Activated T-cell treated with anti-CD3 and anti-CD28 coated beads, Interleukin-2, amount 50 U/mL, for 72 hours (primary cell): ENCODE measurements around the gene PHPT1. TPM values are rescaled to one million over a fixed set of nuclear protein-coding genes. Genes with fewer than 3 reads are reported as not detected.
"Not testable (repeated sequence)": the region's sequence is repeated elsewhere in the genome, so short reads cannot be mapped to it uniquely, and the experiment has no call there.

Experiments used
- ATAC-seq, 2 donors: fragments of 150-1000 bp; cut with Tn5 transposase; replicated peaks in 1 of 2; 2 replicates each; pipeline ENCODE4 v1.10.0; 2021; ENCODE audit warnings: moderate library complexity in 2 of 2, mild to moderate bottlenecking in 1 of 2
- DNase-seq, 2 donors: peaks; one replicate each; pipeline ENCODE4 v3.0.0; 2021 to 2022; ENCODE audit warnings: mixed read lengths in 1 of 2
- H3K27ac Mint-ChIP-seq: one replicate; pipeline ENCODE4 v1.8.0; 2022; ENCODE audit warnings: mild to moderate bottlenecking, moderate library complexity, mixed read lengths
- H3K27me3 Mint-ChIP-seq: one replicate; pipeline ENCODE4 v1.8.0; 2022; ENCODE audit warnings: low read depth, mixed read lengths
- H3K36me3 Mint-ChIP-seq, 2 donors: one replicate each; pipeline ENCODE4 v1.8.0; 2022; ENCODE audit warnings: mixed read lengths in 2 of 2, mild to moderate bottlenecking in 1 of 2; ENCODE audit not compliant: insufficient read depth in 2 of 2
- H3K4me1 Mint-ChIP-seq: one replicate; pipeline ENCODE4 v1.8.0; 2022; ENCODE audit warnings: low read depth, mixed read lengths
- H3K4me3 Mint-ChIP-seq, 2 donors: one replicate each; pipeline ENCODE4 v1.8.0; 2022; ENCODE audit warnings: mild to moderate bottlenecking in 2 of 2, mixed read lengths in 2 of 2, moderate library complexity in 2 of 2
- H3K9me3 Mint-ChIP-seq, 2 donors: one replicate each; pipeline ENCODE4 v1.8.0; 2022; ENCODE audit warnings: mixed read lengths in 2 of 2
- total RNA-seq, 2 donors: library from RNA; stranded (reverse); gene quantifications; one replicate each; pipeline ENCODE4 v1.2.3, GENCODE V29; 2022

The PHPT1 gene
- total RNA-seq, 2 donors from 2014 or later: 95.7 to 111 TPM

DNA sequence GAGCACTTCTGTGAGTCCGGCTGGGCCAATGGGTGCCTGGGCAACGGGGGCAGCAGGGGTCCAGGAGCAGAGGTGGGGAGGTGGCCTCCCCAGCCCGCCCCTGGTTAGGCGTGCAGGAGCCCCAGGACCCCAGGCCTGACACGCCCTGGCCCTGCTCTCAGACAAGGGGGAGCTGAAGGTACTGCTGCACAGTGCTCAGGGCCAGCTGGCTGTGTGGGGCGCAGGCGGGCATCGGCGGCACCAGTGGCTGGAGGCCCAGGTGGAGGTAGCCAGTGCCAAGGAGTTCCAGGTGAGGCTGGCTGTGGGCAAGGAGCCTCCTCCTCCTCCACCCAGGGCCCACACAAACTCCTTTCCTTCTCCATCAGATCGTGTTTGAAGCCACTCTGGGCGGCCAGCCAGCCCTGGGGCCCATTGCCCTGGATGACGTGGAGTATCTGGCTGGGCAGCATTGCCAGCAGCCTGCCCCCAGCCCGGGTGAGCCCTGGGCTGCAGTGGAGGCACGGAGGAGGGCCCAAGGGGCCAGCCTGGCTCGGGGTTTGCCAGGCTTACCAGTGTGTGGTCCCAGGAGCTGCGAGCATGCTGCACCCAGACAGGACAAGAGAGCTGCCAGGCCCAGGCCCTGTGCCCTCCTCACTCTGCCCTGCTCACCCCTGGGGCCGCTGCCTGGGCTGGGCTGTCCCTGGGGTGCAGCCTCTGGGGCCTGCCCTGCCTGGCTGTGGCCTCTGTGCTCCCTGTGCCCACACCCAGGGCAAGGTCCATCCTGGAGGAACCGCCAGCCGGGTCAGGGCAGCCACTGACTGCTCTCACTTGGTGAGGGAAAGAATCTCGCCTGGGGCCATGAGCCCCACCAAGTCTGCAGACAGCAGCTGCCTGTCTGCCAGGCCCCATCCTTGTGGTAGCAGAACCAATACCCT, 9.9 kb downstream of the PHPT1 start:
- no peak for ATAC-seq
- DNase-seq: no peak
- H3K27me3 Mint-ChIP-seq: no peaks in the 10 kb centered on the region
- H3K27ac Mint-ChIP-seq: no peak overlapping the region
- peaks cover 4% of the 10 kb centered on the region for H3K4me1 Mint-ChIP-seq
- H3K9me3 Mint-ChIP-seq: no peaks in the 10 kb centered on the region
- H3K36me3 Mint-ChIP-seq: peaks cover 2 to 4% of the 10 kb centered on the region in 2 donors
- no peak overlapping the region for H3K4me3 Mint-ChIP-seq

DNA sequence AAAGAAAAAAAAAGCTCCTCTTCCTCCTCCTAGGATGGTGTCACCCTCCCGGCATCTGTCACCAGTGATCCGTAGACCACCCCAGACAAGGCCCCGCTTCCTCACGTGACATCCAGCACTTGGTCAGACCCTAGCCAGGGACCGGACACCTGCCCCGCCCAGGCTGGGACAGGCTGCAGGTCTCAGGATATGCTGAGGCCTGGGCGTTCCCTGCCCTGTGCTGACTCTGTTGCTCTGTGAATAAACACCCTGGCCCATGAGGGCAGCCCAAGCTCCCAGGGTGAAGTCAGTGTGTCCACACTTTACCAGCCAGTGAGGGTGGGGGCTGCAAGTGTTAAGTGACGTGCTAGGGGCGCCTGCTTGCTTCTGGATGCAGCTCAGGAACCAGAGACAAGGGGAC, 11.3 kb downstream of the PHPT1 start:
- DNase-seq: no peak
- no peak for ATAC-seq
- Mint-ChIP-seq H3K4me1 (peaks cover 15% of the 10 kb centered on the region), H3K4me3 (no peak overlapping the region), H3K9me3 (no peaks in the 10 kb centered on the region), H3K27ac (no peak overlapping the region), H3K27me3 (no peaks in the 10 kb centered on the region), H3K36me3 (peaks cover 2 to 6% of the 10 kb centered on the region in 2 donors)

DNA sequence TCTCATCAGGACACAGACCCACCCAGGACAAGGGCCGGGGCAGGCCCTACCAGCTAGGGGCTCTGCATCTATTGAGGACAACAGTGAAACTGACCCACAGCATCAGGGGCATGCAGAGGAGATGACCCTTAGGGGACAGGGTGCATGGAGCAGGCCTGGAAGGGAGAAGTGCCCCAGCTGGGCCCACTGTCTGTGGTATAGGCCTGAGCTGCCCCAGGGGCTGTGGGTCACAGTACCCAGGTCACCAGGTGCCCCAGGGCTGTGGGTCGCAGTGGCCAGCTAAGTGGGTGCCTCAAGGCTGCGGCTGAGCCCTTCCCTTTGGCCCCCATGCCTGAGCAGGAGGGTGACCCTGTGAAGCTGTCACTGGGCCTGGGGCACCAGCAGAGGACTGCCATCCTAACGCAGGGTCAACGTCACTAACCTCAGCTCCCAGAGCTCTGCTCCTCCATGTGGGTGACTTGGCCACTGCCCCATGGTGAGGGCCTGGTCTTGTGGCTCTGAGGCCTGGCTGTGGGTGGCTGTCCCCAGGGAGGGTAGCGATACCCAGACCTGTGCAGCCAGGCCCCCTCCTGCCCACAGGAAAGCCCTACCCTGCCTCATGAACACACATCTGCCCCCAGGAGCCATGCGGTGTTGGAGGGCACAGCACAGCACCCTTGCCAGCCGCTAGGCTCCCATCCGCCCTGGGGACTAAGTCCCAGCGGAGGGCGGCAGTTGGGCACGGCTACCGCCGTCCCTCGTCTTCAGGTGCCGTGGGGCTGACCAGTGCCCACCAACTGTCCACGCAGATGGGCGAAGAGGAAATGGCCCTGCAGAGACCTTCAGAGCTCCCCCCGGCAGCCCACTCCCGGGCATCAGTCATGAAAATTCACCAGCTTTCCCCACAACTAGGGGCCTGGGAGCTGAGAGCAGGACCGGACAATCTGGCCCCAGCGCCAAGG, 12.0 kb downstream of the PHPT1 start:
- DNase-seq (no peak), ATAC-seq (no peak)
- Mint-ChIP-seq H3K9me3 (no peaks in the 10 kb centered on the region), H3K27ac (no peak overlapping the region), H3K4me3 (no peak overlapping the region), H3K4me1 (peaks cover 16% of the 10 kb centered on the region), H3K27me3 (no peaks in the 10 kb centered on the region), H3K36me3 (peaks cover 4 to 6% of the 10 kb centered on the region in 2 donors)

DNA sequence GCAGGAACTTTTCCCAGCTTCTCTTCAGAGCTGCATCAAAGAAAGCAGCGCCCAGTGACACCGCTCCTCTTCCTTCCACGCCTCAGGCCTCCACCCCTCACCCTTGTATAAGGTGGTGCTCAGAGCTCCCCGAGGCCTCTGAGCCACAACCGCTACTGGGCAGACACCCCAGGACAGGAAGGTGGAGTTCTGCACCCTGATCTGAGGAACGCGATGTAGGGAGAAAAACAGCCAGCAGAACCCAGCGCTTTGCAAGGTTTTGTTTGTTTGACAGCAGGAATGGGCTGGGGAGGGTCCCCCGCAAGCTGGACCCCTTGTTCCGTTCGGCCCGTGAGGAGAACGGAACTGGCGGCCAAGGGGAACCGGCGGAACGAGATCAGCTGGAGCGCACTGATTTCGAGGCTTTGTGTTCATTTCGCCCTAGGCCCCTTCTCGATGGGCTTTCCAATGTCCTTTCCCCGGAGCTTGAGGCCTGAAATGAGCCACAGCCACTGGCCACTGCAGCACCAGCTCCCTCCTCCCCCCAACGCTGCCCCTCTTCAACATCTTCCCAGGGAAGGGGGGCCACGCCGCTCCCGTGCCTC, 12.8 kb downstream of the PHPT1 start:
- Mint-ChIP-seq H3K36me3 (peaks cover 4 to 6% of the 10 kb centered on the region in 2 donors), H3K9me3 (no peaks in the 10 kb centered on the region), H3K4me1 (peaks cover 16% of the 10 kb centered on the region), H3K27me3 (no peaks in the 10 kb centered on the region), H3K4me3 (no peak overlapping the region), H3K27ac (no peak overlapping the region)
- DNase-seq: no peak
- ATAC-seq: no peak

DNA sequence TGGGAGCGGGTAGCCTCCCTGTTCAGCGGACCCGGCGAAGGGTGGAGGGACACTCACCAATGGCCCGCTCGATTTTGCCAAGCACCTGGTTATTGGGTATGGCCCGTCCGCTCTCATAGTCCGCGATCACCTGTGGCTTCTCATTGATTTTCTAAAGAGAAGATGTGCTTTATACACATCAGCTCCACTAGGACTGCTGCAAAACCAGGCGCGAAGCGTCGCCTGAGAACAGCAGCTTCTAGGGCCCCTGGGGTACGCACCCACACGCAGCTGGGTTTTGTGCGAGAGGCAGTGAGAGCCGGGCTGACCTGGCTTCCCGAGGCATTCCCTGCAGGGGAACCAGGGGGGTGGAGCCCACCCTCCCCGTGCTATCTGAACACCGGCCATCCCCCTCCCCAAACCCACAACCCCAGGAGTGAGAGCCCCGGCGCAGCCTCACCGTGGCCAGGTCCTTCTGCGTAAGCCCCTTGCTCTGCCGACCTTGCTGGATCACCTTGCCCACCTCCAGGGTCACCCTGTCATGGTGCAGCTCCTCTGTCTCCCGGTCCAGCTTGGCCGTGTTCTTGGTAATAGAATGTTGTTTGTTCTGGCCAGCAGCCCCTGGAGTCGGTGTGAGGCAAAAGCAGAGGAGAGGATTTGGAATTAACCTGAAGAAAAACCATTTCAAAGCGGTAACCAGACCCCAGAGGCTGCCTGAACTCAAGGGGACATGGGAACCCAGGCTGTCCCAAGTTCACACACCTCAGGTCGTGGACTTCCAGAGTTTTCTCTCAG, 13.8 kb downstream of the PHPT1 start:
- H3K4me1 Mint-ChIP-seq: peaks cover 20% of the 10 kb centered on the region
- H3K4me3 Mint-ChIP-seq: no peak overlapping the region
- no peaks in the 10 kb centered on the region for H3K9me3 Mint-ChIP-seq
- DNase-seq (no peak), ATAC-seq (no peak)
- H3K36me3 Mint-ChIP-seq: peaks cover 4 to 6% of the 10 kb centered on the region in 2 donors
- H3K27me3 Mint-ChIP-seq: no peaks in the 10 kb centered on the region
- H3K27ac Mint-ChIP-seq: no peak overlapping the region

DNA sequence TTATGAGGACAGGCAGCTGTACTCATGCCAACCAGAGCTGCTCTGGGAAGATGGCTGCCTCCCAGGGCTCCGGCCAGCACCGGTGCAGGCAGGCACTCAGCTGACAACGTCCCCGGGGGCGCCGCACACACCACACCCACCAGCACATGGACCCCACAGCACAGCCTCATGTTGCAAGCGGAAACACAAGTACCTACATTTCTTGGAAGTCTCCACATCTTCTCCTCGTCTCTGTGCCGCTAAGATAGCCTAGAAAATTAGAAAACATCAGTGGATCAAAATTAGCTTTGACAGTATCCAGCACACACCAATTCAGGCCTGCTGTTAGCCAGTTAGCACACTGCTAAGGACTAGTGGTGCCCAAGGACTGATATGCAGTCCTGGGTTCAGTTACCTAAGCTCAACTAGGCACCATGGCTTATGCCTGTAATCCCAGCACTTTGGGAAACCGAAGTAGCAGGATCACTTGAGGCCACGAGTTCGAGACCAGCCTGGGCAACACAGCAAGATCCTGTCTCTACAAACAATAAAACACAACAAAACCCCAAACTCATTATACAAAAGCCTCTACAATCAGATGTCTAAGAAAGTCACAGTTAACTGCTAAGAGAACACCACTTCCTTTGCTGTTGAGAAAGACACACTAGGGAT, 14.5 kb downstream of the PHPT1 start:
- H3K4me1 Mint-ChIP-seq: peaks cover 20% of the 10 kb centered on the region
- ATAC-seq (no peak), DNase-seq (no peak)
- H3K4me3 Mint-ChIP-seq: no peak overlapping the region
- H3K9me3 Mint-ChIP-seq: no peaks in the 10 kb centered on the region
- no peaks in the 10 kb centered on the region for H3K27me3 Mint-ChIP-seq
- H3K36me3 Mint-ChIP-seq: peaks cover 6% of the 10 kb centered on the region in 2 donors
- peak overlapping the region; percentile 54 for H3K27ac Mint-ChIP-seq

DNA sequence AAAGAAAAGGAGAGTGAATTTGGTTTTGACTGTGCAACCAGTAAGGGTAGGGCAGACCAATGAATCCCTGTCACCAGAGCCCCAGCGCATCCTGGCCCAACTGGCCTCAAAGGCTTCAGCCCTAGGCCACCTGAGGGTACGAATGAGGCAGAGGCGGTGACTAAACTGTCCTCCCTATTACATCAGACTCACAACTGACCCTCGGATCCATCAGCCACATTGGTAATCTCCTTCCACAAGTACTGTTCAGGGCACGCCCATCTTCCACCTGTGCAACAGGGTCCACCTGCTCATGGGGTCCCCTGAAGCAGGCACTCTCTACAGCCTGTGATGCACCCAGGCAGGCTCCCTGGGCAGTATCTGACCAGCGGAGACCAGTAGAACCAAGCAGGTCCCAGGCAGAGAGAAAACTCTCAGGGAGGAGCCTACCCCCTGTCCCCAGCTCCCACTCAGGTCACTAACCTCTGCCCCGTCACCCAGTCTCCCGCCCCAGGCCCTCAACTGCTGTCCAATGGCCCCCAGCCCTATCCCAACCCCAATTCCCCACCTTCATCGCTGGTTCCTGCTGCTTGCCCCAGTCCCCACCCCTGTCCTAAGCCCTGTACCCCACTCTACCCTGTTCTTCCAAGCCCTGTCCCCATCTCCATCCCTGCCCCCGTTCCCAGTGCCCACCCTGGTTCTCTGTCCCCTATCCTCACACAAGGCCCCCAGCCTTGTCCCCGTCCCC, 16.0 kb downstream of the PHPT1 start:
- H3K4me3 Mint-ChIP-seq: peak overlapping the region; percentile 89 to 90
- H3K4me1 Mint-ChIP-seq: peaks cover 20% of the 10 kb centered on the region

DNA sequence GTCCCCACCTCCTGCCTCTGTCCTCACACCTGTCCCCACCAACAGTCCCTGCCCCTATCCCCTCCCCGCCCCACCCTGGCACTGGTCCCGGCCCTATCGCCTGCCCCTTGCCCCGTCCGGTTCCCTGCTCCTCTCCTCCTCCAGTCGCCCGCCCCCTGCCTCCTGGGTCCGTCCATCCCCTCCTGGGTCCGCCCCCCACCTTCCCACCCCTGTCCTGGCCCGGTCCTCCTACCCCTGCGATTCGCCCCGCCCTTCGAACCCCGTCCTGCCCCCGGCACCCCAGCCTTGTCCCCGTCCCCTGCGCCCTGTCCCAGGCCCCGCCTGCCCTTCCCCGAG, 16.5 kb downstream of the PHPT1 start:
- no peak for DNase-seq
- H3K36me3 Mint-ChIP-seq: peaks cover 6% of the 10 kb centered on the region in 2 donors
- peaks cover 16% of the 10 kb centered on the region for H3K4me1 Mint-ChIP-seq
- peak overlapping the region; percentile 94 for H3K27ac Mint-ChIP-seq
- H3K4me3 Mint-ChIP-seq: peak overlapping the region; percentile 89 to 90
- ATAC-seq: peak; percentile 23 to 35
- no peaks in the 10 kb centered on the region for H3K27me3 Mint-ChIP-seq
- no peaks in the 10 kb centered on the region for H3K9me3 Mint-ChIP-seq

More for the DNA sequence above, 16.0 kb downstream of the PHPT1 start:
- DNase-seq (no peak), ATAC-seq (no peak)
- H3K27ac Mint-ChIP-seq: peak overlapping the region; percentile 94
- no peaks in the 10 kb centered on the region for H3K9me3 Mint-ChIP-seq
- no peaks in the 10 kb centered on the region for H3K27me3 Mint-ChIP-seq
- peaks cover 6% of the 10 kb centered on the region in 2 donors for H3K36me3 Mint-ChIP-seq

DNA sequence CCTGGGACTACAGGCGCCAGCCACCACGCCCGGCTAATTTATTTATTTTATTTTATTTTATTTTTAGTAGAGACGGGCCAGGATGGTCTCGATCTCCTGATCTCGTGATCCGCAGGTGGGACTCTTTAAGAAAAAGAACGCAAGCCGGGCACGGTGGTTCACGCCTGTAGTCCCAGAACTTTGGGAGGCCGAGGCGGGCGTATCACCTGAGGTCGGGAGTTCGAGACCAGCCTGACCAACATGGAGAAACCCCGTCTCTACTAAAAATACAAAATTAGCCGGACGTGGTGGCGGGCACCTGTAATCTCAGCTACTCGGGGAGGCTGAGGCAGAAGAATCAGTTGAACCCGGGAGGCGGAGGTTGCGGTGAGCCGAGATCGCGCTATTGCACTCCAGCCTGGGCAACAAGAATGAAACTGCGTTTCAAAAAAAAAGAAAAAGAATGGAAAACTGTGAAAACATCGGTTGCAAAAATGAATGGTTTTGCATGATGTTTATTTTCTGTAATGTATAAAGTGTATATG, 17.8 kb downstream of the PHPT1 start:
- H3K4me1 Mint-ChIP-seq: peaks cover 16% of the 10 kb centered on the region
- not testable (repeated sequence) for ATAC-seq, H3K9me3 Mint-ChIP-seq

DNA sequence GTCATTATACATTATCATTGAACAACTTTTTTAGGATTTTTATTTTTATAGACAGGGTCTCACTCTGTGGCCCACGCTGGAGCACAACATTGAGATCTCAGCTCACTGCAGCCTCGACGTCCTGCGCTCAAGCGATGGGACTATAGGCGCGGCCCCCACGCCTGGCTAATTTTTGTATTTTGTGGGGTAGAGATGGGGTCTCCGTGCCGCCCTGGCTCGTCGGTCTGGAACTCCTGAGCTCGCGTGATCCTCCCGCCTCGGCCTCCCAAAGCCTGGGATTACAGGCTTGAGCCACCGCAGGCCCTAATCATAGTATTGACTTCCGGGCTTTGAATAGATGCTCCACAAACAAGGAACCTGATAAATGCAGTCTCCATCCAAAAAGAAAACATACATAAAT, 18.3 kb downstream of the PHPT1 start:
- Mint-ChIP-seq H3K27ac (no peak overlapping the region), H3K27me3 (no peaks in the 10 kb centered on the region), H3K4me1 (peaks cover 16% of the 10 kb centered on the region), H3K36me3 (peaks cover 5 to 6% of the 10 kb centered on the region in 2 donors), H3K9me3 (peaks cover 0 to 2% of the 10 kb centered on the region in 2 donors), H3K4me3 (peak overlapping the region; percentile 58 to 78)
- ATAC-seq (no peak), DNase-seq (no peak)

More for the DNA sequence above, 17.8 kb downstream of the PHPT1 start:
- not testable (repeated sequence) for H3K36me3 Mint-ChIP-seq, H3K27me3 Mint-ChIP-seq, DNase-seq
- peak overlapping the region; percentile 72 to 78 for H3K4me3 Mint-ChIP-seq
- H3K27ac Mint-ChIP-seq: peak overlapping the region; percentile 70

DNA sequence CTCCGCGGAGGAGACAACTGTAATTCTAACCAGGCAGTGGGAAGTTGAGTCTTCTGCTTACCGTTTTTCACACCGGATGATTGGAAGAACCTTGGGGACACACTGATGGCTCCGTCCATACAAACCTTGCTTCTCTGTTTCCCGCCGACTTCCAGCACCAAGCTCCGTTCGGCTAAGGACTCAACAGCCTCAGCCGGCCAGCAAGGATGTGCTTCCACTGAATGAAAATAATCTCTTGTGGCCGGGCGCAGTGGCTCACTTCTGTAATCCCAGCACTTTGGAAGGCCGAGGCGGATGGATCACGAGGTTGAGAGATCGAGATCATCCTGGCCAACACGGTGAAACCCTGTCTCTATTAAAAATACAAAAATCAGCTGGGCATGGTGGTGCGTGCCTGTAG, 18.7 kb downstream of the PHPT1 start:
- DNase-seq: no peak
- ATAC-seq: no peak
- Mint-ChIP-seq H3K27ac (no peak overlapping the region), H3K36me3 (peaks cover 5 to 8% of the 10 kb centered on the region in 2 donors), H3K4me3 (peak overlapping the region in 1 of 2 donors; percentile 78), H3K4me1 (peaks cover 16% of the 10 kb centered on the region), H3K9me3 (peaks cover 0 to 2% of the 10 kb centered on the region in 2 donors), H3K27me3 (no peaks in the 10 kb centered on the region)
